DMS53 (cell line): ENCODE data around the gene IL17D.
"Not testable (repeated sequence)": the region's sequence is repeated elsewhere in the genome, so short reads cannot be mapped to it uniquely, and the experiment has no call there.

Source experiments
- DNase-seq: peaks from one replicate; lab custom pipeline; 2025; lab: John Stamatoyannopoulos, UW

Gene IL17D

GRCh38 chr13:20702915-20703779 lies at the start of gene IL17D:
Gene IL17D, plus strand, starts transcription at chr13:20703699. Its CDS starts 303 bp downstream, at chr13:20704002.
- peak; percentile 72 for DNase-seq

- DNase-seq, result no peak
Measured at GRCh38 chr13:20654156-20654555, 49.3 kb upstream of the IL17D start.

GRCh38 chr13:20658451-20659040 lies 45.0 kb upstream of the IL17D start:
- DNase-seq, result no peak

GRCh38 chr13:20664351-20664750 lies 39.1 kb upstream of the IL17D start:
- no peak for DNase-seq

- DNase-seq, result no peak
Measured at GRCh38 chr13:20666948-20667347, 36.6 kb upstream of the IL17D start.

- DNase-seq, result no peak
Measured at GRCh38 chr13:20667857-20668437, 35.6 kb upstream of the IL17D start.

- DNase-seq, result no peak
Measured at GRCh38 chr13:20669162-20669561, 34.3 kb upstream of the IL17D start.

- DNase-seq, result no peak
Measured at GRCh38 chr13:20671789-20672188, 31.7 kb upstream of the IL17D start.

GRCh38 chr13:20672772-20673171 lies 30.7 kb upstream of the IL17D start:
- no peak for DNase-seq

GRCh38 chr13:20673715-20674114 lies 29.8 kb upstream of the IL17D start:
- DNase-seq, result no peak

- DNase-seq, result no peak
Measured at GRCh38 chr13:20676213-20676612, 27.3 kb upstream of the IL17D start.

- not testable (repeated sequence) for DNase-seq
Measured at GRCh38 chr13:20678606-20679005, 24.9 kb upstream of the IL17D start.

- DNase-seq, result no peak
Measured at GRCh38 chr13:20679879-20680278, 23.6 kb upstream of the IL17D start.

GRCh38 chr13:20680416-20681080 lies 23.0 kb upstream of the IL17D start:
- no peak for DNase-seq

GRCh38 chr13:20681481-20681880 lies 22.0 kb upstream of the IL17D start:
- not testable (repeated sequence) for DNase-seq

GRCh38 chr13:20682061-20682460 lies 21.4 kb upstream of the IL17D start:
- no peak for DNase-seq

GRCh38 chr13:20684041-20684440 lies 19.5 kb upstream of the IL17D start:
- no peak for DNase-seq

- no peak for DNase-seq
Measured at GRCh38 chr13:20684546-20684945, 19.0 kb upstream of the IL17D start.

GRCh38 chr13:20685092-20685491 lies 18.4 kb upstream of the IL17D start:
- no peak for DNase-seq

- no peak for DNase-seq
Measured at GRCh38 chr13:20686167-20686566, 17.3 kb upstream of the IL17D start.

- DNase-seq, result no peak
Measured at GRCh38 chr13:20686863-20687579, 16.5 kb upstream of the IL17D start.

- no peak for DNase-seq
Measured at GRCh38 chr13:20689291-20689690, 14.2 kb upstream of the IL17D start.
